ENCODE data around the gene EHD2.
"Not testable (repeated sequence)": the region's sequence is repeated elsewhere in the genome, so short reads cannot be mapped to it uniquely, and the experiment has no call there.

EHD2 gene

GRCh38 chr19:47716270-47716937 lies 3.2 kb downstream of the EHD2 start:
- DNase-seq (ENCODE audit: low spot score), result no peak

- not testable (repeated sequence) for DNase-seq (ENCODE audit: low spot score)
These were observed 5.3 kb downstream of the EHD2 start for GRCh38 chr19:47718415-47719046.

GRCh38 chr19:47719047-47719859 lies 6.0 kb downstream of the EHD2 start:
- peak; percentile 94 for DNase-seq (ENCODE audit: low spot score)

GRCh38 chr19:47720669-47721422 lies 7.6 kb downstream of the EHD2 start:
- no peak for DNase-seq (ENCODE audit: low spot score)

GRCh38 chr19:47723581-47723940 lies 10.3 kb downstream of the EHD2 start:
- no peak for DNase-seq (ENCODE audit: low spot score)

- no peak for DNase-seq (ENCODE audit: low spot score)
These were observed 12.7 kb downstream of the EHD2 start for GRCh38 chr19:47725759-47726401.

- no peak for DNase-seq (ENCODE audit: low spot score)
These were observed 13.2 kb downstream of the EHD2 start for GRCh38 chr19:47726467-47726866.

GRCh38 chr19:47728295-47728694 lies 15.1 kb downstream of the EHD2 start:
- not testable (repeated sequence) for DNase-seq (ENCODE audit: low spot score)

- peak; percentile 82 for DNase-seq (ENCODE audit: low spot score)
These were observed 16.2 kb downstream of the EHD2 start for GRCh38 chr19:47729468-47729798.

GRCh38 chr19:47729799-47730520 lies 16.7 kb downstream of the EHD2 start:
- no peak for DNase-seq (ENCODE audit: low spot score)

GRCh38 chr19:47730521-47730889 lies 17.3 kb downstream of the EHD2 start:
- DNase-seq (ENCODE audit: low spot score), result no peak

GRCh38 chr19:47730910-47731309 lies 17.7 kb downstream of the EHD2 start:
- no peak for DNase-seq (ENCODE audit: low spot score)

GRCh38 chr19:47735131-47735530 lies 21.9 kb downstream of the EHD2 start:
- no peak for DNase-seq (ENCODE audit: low spot score)

GRCh38 chr19:47740866-47741519 lies 27.8 kb downstream of the EHD2 start:
- no peak for DNase-seq (ENCODE audit: low spot score)

GRCh38 chr19:47741544-47742140 lies 28.4 kb downstream of the EHD2 start:
- DNase-seq (ENCODE audit: low spot score), result peak; percentile 13

- DNase-seq (ENCODE audit: low spot score), result no peak
These were observed 29.4 kb downstream of the EHD2 start for GRCh38 chr19:47742634-47743033.

GRCh38 chr19:47745010-47745901 lies 32.0 kb downstream of the EHD2 start, which contains the start of gene NOP53:
TSS of gene NOP53 (plus strand) at chr19:47745546. CDS start at chr19:47745560, 14 bp downstream.
- DNase-seq (ENCODE audit: low spot score), result peak; percentile 97

- DNase-seq (ENCODE audit: low spot score), result not testable (repeated sequence)
These were observed 32.9 kb downstream of the EHD2 start for GRCh38 chr19:47746129-47746528.

GRCh38 chr19:47749326-47749725 lies 36.1 kb downstream of the EHD2 start:
- no peak for DNase-seq (ENCODE audit: low spot score)
